MCF 10A (cell line): ENCODE results near the gene SUSD1. TPM values are rescaled to one million over a fixed set of nuclear protein-coding genes. Genes with fewer than 3 reads are reported as not detected.
A peak's percentile ranks its signal among the peaks of the same experiment; 100 is the strongest.

ENCODE experiments used
- BruUV-seq: library from RNA; stranded (reverse); fragments of 400-500 nt; replicated peaks from 2 replicates; lab custom pipeline; 2021; lab: Mats Ljungman, UMichigan
- CTCF ChIA-PET: fragments of 300-600 bp; sonication (Branson Sonifier 250); formaldehyde crosslinking; extraction: SDS; loops from one replicate; lab custom pipeline; 2021; ENCODE audit warnings: antibody characterized with exemption, inconsistent platforms; lab: Yijun Ruan, JAX
- POLR2A ChIA-PET: fragments of 300-600, 350-650 bp; sonication (Branson Sonifier 250); formaldehyde crosslinking; extraction: SDS; loops from one replicate; lab custom pipeline; 2020; ENCODE audit warnings: antibody characterized with exemption, inconsistent platforms; lab: Yijun Ruan, JAX
- DNase-seq: peaks from one replicate; pipeline ENCODE4 v3.0.0-alpha.2; 2018; ENCODE audit not compliant: unreplicated experiment
- H3K27ac Mint-ChIP-seq: one replicate; pipeline ENCODE4 v1.8.0; 2022; ENCODE audit warnings: mild to moderate bottlenecking, low read depth, mixed read lengths; ENCODE audit not compliant: unreplicated experiment
- H3K27me3 Mint-ChIP-seq: one replicate; pipeline ENCODE4 v1.8.0; 2022; ENCODE audit warnings: mixed read lengths; ENCODE audit not compliant: insufficient read depth, unreplicated experiment
- H3K36me3 Mint-ChIP-seq: one replicate; pipeline ENCODE4 v1.8.0; 2022; ENCODE audit warnings: mild to moderate bottlenecking, moderate library complexity, mixed read lengths; ENCODE audit not compliant: insufficient read depth, unreplicated experiment
- H3K4me1 Mint-ChIP-seq: one replicate; pipeline ENCODE4 v1.8.0; 2022; ENCODE audit warnings: mixed read lengths; ENCODE audit not compliant: insufficient read depth, unreplicated experiment
- H3K4me3 Mint-ChIP-seq: one replicate; pipeline ENCODE4 v1.8.0; 2022; ENCODE audit warnings: mild to moderate bottlenecking, moderate library complexity, mixed read lengths; ENCODE audit not compliant: unreplicated experiment
- H3K9me3 Mint-ChIP-seq: one replicate; pipeline ENCODE4 v1.8.0; 2022; ENCODE audit warnings: mixed read lengths; ENCODE audit not compliant: unreplicated experiment
- intact Hi-C: fragments of 100-400 bp; cut with micrococcal nuclease; formaldehyde crosslinking; loops from 2 replicates; pipeline ENCODE4 v1.14.1; 2022
- total RNA-seq: library from RNA; stranded (reverse); gene quantifications from 2 replicates; pipeline ENCODE4 v1.2.3, GENCODE V29; 2022
- TF ChIP-seq, protein P1 (sequence below): fragments of 200-600 bp; IDR thresholded peaks from one replicate; pipeline ENCODE4 v1.8.0; 2022; ENCODE audit warnings: antibody characterized with exemption, mild to moderate bottlenecking; ENCODE audit not compliant: unreplicated experiment

SUSD1 gene
- total RNA-seq, 1 experiment from 2014 or later, result 2.0 TPM

DNA sequence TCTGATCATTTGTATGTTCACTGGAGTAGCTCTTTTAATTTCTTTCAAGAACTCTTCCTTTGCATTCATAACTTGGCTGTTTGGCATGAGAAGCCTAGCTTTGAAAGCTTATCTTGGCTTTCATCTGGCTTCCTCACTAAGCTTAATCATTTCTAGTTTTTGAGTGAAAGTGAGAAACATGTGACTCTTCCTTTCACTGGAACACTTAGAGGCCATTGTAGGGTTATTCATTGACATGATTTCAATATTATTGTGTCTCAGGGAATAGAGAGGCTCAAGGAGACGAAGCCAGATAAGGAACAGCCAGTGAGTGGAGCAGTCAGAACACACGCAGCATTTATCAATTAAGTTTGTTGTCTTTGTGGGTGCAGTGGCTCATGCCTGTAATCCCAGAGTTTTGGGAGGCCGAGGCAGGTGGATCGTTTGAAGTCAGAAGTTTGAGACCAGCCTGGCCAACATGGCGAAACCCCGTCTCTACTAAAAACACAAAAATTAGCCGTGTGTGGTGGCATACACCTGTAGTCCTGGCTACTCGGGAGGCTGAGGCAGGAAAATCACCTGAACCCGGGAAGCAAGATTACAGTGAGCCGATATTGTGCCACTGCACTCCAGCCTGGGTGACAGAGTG lies 180.2 kb downstream of the SUSD1 start:
- H3K27ac Mint-ChIP-seq, result no peak overlapping the region

DNA sequence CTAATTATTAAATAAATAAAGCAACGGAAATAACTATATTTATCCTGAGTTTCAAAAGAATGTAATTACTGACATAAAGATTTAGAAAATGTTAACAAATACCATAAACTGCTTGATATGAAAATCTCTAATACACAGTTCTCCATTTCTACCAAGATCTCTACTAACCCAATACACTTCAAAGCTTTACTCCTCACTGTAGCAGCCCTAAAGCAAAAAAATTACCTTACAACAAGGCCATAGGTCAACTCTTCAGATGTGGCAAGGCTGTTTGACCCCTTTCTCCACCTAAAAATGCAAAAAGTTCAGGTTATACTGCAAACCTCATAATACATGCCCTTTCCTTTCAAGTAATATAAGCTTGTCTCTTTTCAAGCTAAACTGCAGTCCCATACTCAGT lies 181.8 kb downstream of the SUSD1 start:
- no peak overlapping the region for H3K4me3 Mint-ChIP-seq
- no TSS peak for BruUV-seq
- TF ChIP-seq, protein P1, sequence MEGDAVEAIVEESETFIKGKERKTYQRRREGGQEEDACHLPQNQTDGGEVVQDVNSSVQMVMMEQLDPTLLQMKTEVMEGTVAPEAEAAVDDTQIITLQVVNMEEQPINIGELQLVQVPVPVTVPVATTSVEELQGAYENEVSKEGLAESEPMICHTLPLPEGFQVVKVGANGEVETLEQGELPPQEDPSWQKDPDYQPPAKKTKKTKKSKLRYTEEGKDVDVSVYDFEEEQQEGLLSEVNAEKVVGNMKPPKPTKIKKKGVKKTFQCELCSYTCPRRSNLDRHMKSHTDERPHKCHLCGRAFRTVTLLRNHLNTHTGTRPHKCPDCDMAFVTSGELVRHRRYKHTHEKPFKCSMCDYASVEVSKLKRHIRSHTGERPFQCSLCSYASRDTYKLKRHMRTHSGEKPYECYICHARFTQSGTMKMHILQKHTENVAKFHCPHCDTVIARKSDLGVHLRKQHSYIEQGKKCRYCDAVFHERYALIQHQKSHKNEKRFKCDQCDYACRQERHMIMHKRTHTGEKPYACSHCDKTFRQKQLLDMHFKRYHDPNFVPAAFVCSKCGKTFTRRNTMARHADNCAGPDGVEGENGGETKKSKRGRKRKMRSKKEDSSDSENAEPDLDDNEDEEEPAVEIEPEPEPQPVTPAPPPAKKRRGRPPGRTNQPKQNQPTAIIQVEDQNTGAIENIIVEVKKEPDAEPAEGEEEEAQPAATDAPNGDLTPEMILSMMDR, result no peak
- H3K36me3 Mint-ChIP-seq, result no peaks in the 10 kb centered on the region
- H3K4me1 Mint-ChIP-seq, result peaks cover 17% of the 10 kb centered on the region
- no peaks in the 10 kb centered on the region for H3K27me3 Mint-ChIP-seq
- no peak for DNase-seq
- intact Hi-C loops, result no loop called here
- CTCF ChIA-PET, result interaction anchor here (0.7 to 2.0 kb wide), 3 partner anchors 15 to 81 kb away, joined by 3 to 10 read pairs (median 3); no protein-coding TSS in a partner anchor
- POLR2A ChIA-PET, result interaction anchor here (0.8 to 3.4 kb wide), 8 partner anchors 19 to 97 kb away, joined by 3 to 19 read pairs (median 4); partner anchors contain the start of gene UGCG
- H3K9me3 Mint-ChIP-seq, result no peaks in the 10 kb centered on the region
- H3K27ac Mint-ChIP-seq, result no peak overlapping the region

More for the DNA sequence above, 180.2 kb downstream of the SUSD1 start:
- BruUV-seq, result no TSS peak
- no peaks in the 10 kb centered on the region for H3K36me3 Mint-ChIP-seq
- intact Hi-C loops, result no loop called here
- no peaks in the 10 kb centered on the region for H3K27me3 Mint-ChIP-seq
- peaks cover 23% of the 10 kb centered on the region for H3K4me1 Mint-ChIP-seq
- ChIA-PET CTCF (interaction anchor here (0.6 to 2.0 kb wide), 5 partner anchors 17 to 1019 kb away, joined by 3 to 10 read pairs (median 3); no protein-coding TSS in a partner anchor), POLR2A (interaction anchor here (0.6 to 3.4 kb wide), 10 partner anchors 15 to 102 kb away, joined by 3 to 19 read pairs (median 3); no protein-coding TSS in a partner anchor)
- no peaks in the 10 kb centered on the region for H3K9me3 Mint-ChIP-seq
- DNase-seq, result no peak
- TF ChIP-seq, protein P1, result no peak
- no peak overlapping the region for H3K4me3 Mint-ChIP-seq

DNA sequence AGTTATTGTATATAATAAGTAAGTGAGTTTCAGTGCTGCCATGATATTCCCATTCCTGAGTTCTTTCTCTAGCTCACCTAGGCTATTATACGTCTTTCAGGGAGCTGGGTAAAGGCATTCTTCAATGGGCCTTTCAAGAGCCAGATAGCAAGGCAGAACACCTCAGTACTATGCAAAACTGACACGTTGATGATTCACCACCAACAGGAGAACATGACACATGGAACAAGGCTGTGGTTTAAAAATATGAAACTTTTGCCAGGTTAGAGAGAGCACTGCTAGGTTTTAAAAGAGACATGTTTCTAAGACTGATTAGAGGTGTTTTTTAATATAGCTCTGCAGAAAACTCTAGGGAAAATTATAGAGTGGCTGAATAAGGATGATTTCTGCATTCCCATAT lies 182.6 kb downstream of the SUSD1 start:
- H3K27ac Mint-ChIP-seq, result peak overlapping the region; percentile 73
- no peaks in the 10 kb centered on the region for H3K27me3 Mint-ChIP-seq
- peak; percentile 78 for DNase-seq
- H3K4me1 Mint-ChIP-seq, result peaks cover 17% of the 10 kb centered on the region
- no peaks in the 10 kb centered on the region for H3K9me3 Mint-ChIP-seq
- intact Hi-C loops, result no loop called here
- no TSS peak for BruUV-seq
- H3K4me3 Mint-ChIP-seq, result no peak overlapping the region
- TF ChIP-seq, protein P1, result no peak
- ChIA-PET POLR2A (interaction anchor here (0.6 to 3.4 kb wide), 9 partner anchors 19 to 96 kb away, joined by 3 to 19 read pairs (median 4); partner anchors contain the start of gene UGCG), CTCF (interaction anchor here (0.5 to 0.7 kb wide), 2 partner anchors 16 to 100 kb away, joined by 3 to 4 read pairs; no protein-coding TSS in a partner anchor)
- no peaks in the 10 kb centered on the region for H3K36me3 Mint-ChIP-seq

DNA sequence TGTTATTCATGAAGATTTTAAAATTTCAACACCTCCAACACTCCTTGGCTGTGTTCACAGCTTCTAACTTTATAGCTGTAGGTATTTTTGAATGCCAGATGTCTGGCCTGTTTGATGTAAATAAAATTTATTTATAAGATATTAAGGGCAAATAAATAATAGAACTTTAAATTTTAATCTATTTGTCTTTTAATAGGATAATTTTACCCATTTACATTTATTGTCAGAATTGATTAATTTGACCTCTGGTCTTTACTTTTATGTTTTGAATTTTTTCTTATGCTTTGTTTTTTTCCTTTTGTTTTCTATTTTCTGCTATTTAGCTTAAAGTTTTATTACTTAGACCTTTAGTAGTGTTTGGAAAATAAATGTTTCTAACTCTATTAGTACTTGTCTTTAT lies 183.9 kb downstream of the SUSD1 start:
- Mint-ChIP-seq H3K9me3 (no peaks in the 10 kb centered on the region), H3K27ac (no peak overlapping the region), H3K4me3 (no peak overlapping the region), H3K4me1 (peaks cover 17% of the 10 kb centered on the region), H3K36me3 (no peaks in the 10 kb centered on the region), H3K27me3 (no peaks in the 10 kb centered on the region)
- BruUV-seq, result no TSS peak
- TF ChIP-seq, protein P1, result no peak
- intact Hi-C loops, result no loop called here
- ChIA-PET CTCF (no interaction called here), POLR2A (interaction anchor here (0.6 to 1.0 kb wide), 3 partner anchors 21 to 337 kb away, joined by 3 to 4 read pairs (median 3); no protein-coding TSS in a partner anchor)
- DNase-seq, result no peak
